GM12891 (cell line): Measurements from ENCODE around the gene SLC16A8.
"Not testable (repeated sequence)": the region's sequence is repeated elsewhere in the genome, so short reads cannot be mapped to it uniquely, and the experiment has no call there.

Experiments
- PAX5 ChIP-seq: IDR thresholded peaks from 2 replicates; pipeline ENCODE4 v1.6.1; 2011; ENCODE audit warnings: low read length, moderate library complexity, mild to moderate bottlenecking; ENCODE audit not compliant: insufficient read depth, severe bottlenecking
- POLR2A ChIP-seq: IDR thresholded peaks from 2 replicates; pipeline ENCODE4 v1.6.1; 2011; ENCODE audit warnings: low read depth, low read length, control low read depth
- POLR2AphosphoS5 ChIP-seq: IDR thresholded peaks from 2 replicates; pipeline ENCODE4 v1.6.1; 2011; ENCODE audit warnings: low read depth, low read length, control low read depth
- POU2F2 ChIP-seq: IDR thresholded peaks from 2 replicates; pipeline ENCODE4 v1.6.1; 2011; ENCODE audit warnings: low read depth, mild to moderate bottlenecking, control low read depth, low read length, moderate library complexity
- SPI1 ChIP-seq: IDR thresholded peaks from 2 replicates; pipeline ENCODE4 v1.6.1; 2011; ENCODE audit warnings: low read depth, low read length, control low read depth
- TAF1 ChIP-seq: IDR thresholded peaks from 2 replicates; pipeline ENCODE4 v1.6.1; 2011; ENCODE audit warnings: low read depth, low read length, control low read depth

DNA sequence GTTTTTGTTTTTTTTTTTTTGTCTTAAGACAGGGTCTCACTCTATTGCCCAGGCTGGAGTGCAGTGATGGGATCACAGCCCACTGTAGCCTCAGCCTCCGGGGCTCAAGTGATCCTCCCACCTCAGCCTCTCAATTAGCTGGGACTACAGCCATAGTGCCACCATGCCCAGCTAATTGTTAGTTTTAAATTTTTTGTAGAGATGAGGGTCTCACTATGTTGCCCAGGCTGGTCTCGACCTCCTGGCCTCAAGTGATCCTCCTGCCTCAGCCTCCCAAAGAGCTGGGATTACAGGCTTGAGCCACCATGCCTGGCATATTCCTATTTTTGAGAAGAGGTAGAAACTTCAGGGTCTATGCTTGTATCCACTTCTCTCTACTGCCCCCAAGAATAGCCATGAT is 34.8 kb upstream of the SLC16A8 start:
- not testable (repeated sequence) for TF ChIP-seq POU2F2, POLR2A, POLR2AphosphoS5, TAF1, SPI1, PAX5
